Lung microvascular endothelial cell (primary cell): Measurements from ENCODE around the gene SNAPC2. TPM values are rescaled to one million over a fixed set of nuclear protein-coding genes. Genes with fewer than 3 reads are reported as not detected.

ENCODE experiments used
- DNase-seq, 2 donors: peaks; one replicate each; pipeline versions ENCODE4 v3.0.0 to v3.0.0-alpha.2; 2010; ENCODE audit warnings: low read depth in 2 of 2
- total RNA-seq: library from RNA; depleted of rRNA; stranded (reverse); fragments of >200 nt; gene quantifications from 2 replicates; pipeline ENCODE4 v1.2.1, GENCODE V29; 2014

SNAPC2 gene
- total RNA-seq, 1 donor from 2014 or later, result 4.4 TPM

DNA sequence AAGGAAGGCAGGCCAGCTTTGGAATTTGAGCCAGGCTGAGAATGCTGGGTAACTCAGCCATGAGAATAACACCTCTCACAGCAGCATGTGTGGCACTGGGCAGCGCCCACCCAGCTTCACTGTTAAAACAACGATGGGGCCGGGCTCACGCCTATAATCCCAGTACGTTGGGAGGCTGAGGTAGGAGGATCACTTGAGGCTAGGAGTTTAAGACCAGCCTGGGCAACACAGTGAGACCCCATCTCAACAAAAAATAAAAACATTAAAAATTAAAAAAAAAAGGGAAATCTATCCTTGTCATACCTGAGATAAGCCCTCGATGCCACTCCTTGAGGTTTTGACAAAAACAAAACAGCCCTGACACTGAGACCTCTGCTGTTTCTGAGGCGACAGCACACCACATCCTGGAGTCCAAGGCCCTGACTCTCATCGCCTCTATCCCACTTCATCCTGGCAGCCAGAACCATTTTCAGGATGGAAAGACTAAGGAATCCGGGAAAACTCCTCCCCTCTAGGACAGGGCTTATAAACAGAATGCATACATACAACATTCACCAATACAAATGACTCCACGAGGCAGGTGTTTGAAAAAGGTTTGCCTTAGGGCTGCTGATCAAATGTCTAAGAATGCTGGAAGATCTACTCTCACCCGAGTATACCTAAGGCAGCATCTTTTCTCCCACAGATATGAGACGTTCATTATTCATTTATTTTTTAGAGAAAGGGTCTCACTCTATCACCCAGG is 46.0 kb downstream of the SNAPC2 start:
- DNase-seq, result no peak

DNA sequence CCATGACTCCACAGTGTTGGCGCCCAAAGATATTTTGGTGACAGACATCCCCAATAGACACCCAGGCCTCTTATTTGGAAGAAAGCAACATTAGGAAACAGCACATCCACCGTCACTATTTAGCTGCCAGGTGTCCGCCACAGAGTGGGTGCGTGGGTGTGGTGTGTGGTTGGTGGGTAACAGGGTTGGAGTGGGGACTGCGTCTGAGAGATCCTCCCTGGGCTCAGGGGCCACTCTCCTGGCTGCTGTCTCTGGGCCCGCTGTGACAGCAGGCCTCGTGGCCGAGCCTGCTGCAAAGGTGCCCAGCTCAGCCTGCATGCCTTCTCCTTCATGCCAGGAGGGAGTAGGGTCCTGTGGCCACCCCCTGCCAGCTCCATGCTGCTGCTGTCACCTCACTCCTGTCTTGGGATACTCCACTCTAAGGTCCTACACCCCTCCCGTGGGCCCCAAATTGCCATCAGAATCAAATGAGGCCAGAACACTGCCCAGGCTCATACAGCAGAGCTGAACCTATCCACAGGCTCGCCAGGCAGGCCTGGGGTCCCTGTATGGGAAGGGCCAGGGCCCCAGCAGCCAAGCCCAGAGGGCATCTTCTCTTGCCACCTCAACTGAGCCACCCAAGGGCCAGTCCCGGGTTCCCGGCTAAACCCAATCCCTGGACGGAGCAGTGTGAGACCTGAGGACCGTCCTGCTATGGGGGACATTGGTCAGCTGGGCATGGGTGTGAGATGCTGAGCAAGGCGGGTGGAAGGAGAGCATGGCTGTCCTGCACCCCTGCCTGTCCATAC is 48.1 kb downstream of the SNAPC2 start:
- no peak for DNase-seq

DNA sequence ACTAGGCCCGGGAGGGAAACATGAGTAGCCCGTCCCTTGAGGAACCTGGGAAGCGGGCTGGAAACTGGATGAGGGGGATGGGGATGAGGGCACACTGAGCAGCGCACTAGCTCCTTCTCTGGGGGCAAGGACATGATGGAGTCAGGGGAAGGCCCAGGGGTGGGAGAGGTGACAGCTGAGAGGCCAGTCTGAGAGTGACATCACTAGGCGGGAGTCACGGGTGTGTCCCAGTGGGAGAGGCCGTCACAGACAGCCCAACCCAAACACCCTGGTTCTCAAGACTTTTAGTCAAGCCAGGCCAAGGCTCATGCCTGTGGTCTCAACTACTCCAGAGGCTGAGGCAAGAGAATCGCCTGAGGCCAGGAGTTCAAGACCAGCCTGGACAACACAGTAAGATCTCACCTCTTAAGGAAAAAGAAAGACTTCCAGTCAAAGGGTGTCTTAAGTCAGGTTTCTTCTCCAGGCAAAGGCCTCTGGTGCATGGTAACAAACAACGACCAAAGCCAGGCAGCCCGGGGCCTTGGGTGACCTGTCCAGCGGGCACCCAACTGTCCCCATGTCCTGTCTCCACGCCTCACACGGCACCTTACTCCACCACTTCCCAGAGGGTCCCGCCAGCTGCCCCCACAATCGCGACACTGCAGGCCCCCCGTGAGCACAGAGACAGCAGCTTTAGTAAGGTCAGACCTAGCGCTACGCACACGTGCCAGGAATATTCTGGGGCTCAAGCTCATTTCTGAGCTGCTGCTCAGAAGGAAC is 48.8 kb downstream of the SNAPC2 start:
- DNase-seq, result no peak

DNA sequence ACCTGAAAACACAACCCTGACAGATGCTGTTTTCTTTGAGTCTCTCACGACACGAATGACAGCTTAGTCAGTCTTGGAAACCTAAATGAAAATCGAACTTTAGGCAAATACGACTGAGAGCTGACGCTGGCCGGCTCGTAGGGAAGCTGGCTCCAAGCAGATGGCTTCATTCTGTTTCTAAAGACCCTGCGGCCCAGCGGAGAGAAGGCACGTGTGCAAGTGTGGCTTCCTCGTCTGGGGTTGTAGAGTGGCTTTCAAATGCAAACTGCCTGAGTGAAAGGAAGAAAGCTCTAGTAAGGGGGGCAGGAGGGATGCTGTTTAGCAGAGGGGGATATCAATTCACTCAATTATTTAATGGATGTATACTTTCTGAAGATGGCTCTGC is 49.4 kb downstream of the SNAPC2 start:
- no peak for DNase-seq

DNA sequence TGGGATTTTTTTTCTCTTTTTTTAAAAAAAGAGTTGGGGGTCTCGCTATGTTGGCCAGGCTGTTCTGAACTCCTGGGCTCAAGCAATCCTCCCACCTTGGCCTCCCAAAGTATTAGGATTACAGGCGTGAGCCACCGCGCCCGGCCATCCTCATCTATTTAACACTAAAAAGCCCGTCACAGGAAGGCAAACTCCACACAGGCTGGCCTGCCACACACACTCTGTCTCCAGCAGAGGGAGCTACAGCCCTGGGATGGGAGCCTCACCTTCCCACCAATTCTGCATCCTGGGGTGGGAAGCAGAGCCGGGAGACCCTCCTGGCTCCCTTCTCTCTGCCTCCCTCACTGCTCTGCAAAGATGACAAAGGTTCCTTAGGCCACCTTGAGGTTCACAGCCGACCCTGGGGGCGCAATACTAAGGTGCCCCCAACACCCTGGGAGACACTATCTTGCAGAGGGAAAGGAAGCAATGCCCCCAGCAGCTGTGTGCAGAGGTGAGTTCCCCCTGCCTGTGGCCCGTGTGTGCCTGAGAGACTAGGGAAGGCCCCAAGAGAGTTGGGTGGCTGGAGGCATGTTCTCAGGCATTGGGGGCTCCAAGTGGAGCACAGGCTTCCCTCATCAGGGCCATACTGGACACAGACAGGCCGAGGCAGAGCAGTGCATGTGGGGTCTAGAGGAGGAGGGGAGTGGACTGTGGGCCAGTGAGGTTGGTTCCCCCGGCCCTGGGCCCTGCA is 50.7 kb downstream of the SNAPC2 start:
- DNase-seq, result peak; percentile 49 to 65

DNA sequence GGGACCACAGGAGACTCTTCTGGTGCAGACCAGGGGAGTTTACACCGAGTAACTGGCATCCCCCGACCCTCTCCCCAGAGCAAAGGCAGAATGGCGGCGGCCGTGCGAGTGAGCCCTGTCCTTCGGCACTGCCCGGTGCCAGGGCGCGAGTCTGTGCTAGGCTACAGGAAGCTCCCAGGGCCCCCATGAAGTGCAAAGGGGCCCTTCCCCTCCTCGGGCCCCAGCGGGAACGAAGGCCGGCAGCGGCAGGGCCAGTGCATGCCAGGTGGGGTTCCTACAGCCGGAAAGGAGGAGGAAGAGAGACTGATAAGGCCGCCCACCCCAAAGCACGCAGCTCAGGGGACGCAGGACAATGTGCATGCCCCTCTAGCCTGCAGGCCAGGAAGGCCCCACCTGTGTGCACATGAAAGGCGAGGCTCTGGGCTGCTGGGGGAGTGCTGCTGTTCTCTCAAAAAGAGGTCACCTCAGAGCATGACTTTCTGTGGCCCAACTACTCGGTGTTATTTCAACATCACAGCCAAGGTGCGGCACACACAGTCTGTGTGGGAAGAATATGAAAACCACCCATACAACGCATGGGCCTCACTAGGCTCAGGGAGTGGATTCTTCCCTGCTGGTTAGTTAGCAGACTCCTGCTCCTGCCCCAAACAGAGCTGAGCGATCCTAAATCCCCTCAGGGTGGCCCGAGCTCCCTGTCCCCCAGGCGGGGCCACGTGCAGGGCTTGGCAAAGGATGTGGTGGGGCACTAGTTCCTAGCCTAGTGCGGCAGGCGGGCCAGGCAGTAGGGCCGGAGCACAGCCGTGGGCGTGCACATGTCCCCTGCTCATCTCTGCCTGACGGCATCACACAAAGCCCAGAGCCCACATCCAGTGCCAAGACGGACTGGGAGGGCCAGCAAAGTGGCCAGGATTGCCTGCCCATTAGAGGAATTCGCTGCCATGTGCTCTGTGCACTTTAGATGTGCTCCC is 51.7 kb downstream of the SNAPC2 start:
- no peak for DNase-seq

Other genes starting within 250 kb of the SNAPC2 start
- not detected in 2 replicates for gene MCEMP1, start 243.2 kb upstream of the SNAPC2 start, total RNA-seq
- 63.4 and 82.5 TPM in 2 replicates for gene TRAPPC5, start 239.5 kb upstream of the SNAPC2 start, total RNA-seq
- not detected in 2 replicates for gene FCER2, start 218.2 kb upstream of the SNAPC2 start, total RNA-seq
- not detected in 2 replicates for gene CLEC4G, start 188.2 kb upstream of the SNAPC2 start, total RNA-seq
- not detected in 2 replicates for gene CD209, start 172.8 kb upstream of the SNAPC2 start, total RNA-seq
- 8.5 and 15.3 TPM in 2 replicates for gene CLEC4M, start 157.1 kb upstream of the SNAPC2 start, total RNA-seq
- 7.0 and 7.9 TPM in 2 replicates for gene EVI5L, start 90.1 kb upstream of the SNAPC2 start, total RNA-seq
- not detected in 2 replicates for gene PRR36, start 45.9 kb upstream of the SNAPC2 start, total RNA-seq
- gene LRRC8E, start 31.8 kb upstream of the SNAPC2 start, total RNA-seq, result under 0.01 and 0.65 TPM in 2 replicates
- gene MAP2K7, start 16.5 kb upstream of the SNAPC2 start, total RNA-seq, result 6.8 and 9.9 TPM in 2 replicates
- gene TGFBR3L, start 5.5 kb upstream of the SNAPC2 start, total RNA-seq, result under 0.01 TPM in 1 of 2 replicates, not detected in the other
- 1.4 and 2.0 TPM in 2 replicates for gene CTXN1, start 5.8 kb downstream of the SNAPC2 start, total RNA-seq
- 22.9 and 28.2 TPM in 2 replicates for gene TIMM44, start 23.3 kb downstream of the SNAPC2 start, total RNA-seq
- gene ELAVL1, start 85.3 kb downstream of the SNAPC2 start, total RNA-seq, result 14.4 and 17.5 TPM in 2 replicates
- gene CCL25, start 132.4 kb downstream of the SNAPC2 start, total RNA-seq, result not detected in 2 replicates
- gene FBN3, start 229.3 kb downstream of the SNAPC2 start, total RNA-seq, result not detected in 2 replicates